MV-4-11 (cell line): ENCODE data around the gene CCDC27.

Experiments used
- DNase-seq: peaks from one replicate; lab custom pipeline; 2025; lab: John Stamatoyannopoulos, UW

CCDC27 gene

GRCh38 chr1:3777078-3777547, 24.9 kb downstream of the CCDC27 start:
- DNase-seq = no peak

DNA sequence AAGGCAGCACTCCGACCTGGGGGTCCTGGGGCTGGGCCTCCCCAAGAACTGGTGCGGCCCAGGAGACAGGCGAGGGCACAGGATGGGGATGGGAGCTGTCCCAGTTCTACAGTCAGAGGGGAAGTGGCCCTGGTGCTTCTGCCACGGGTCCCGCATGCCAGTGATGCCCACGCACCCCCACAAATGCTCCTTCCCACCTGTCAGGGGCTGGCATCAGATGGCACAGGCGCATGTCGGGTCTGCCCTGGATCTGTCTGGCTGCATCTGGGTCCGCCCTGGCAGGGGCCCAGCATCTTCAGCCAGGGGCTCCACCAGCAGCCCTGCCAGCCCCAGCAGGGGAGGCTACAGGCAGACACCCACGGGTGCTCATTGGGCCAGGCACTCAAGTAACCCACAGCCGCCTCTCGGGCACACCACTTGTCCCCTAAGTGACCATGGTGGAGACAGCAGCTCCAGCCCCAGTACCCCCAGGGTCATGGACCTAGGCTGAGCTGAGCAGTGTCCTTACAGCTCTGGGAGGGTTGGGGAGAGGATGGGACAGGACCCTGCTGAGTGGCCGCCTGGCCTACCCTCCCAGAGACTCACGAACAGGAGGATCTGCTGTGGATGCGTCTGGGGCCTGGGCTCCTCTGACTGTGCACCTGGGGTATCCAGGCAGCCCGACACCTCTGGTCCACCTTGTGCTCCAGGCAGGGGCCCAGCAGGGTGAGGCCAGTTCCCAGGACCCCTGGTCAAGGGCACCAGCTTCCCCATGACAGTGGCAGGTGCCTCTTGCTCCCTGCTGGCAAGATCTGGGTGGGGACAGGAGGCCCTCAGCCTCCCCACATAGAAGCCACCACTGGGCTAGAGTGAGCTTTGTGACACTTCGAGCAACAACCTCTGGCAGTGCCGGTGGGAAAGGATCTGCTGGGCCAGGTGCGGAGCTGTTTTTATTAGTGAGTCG, 25.7 kb downstream of the CCDC27 start:
- no peak for DNase-seq

- DNase-seq = no peak
Observed at GRCh38 chr1:3778590-3779264, 26.5 kb downstream of the CCDC27 start.

DNA sequence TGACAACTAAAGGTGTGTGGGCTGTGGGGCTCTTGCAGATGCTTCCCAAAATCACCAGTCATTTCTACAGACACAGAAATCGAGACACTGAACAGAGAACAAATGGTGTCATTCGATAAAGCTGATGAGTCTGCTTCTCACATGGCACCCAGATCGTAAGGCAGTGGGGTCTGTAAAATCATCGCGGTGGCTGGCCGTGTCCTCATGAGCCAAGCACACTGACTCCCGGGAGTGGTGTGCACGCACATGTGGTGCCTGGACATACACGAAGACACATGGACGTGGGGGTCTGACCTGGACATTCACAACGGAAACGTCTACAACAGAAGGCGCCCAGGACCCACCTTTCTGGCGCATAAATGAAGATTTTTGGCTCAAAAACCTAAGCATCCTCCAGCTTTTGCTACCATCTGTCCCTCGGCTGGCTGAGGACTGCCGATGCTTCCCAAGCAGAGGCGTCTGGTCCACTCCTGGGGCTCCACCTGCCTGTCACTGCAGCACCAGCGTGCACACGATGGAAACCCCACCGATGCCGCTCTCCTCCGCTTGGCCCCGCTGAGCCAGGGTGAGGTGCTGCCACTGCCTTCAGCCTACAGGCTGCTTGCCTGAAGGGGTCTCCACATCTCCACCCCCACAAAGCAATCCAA, 27.1 kb downstream of the CCDC27 start:
- DNase-seq = no peak

DNA sequence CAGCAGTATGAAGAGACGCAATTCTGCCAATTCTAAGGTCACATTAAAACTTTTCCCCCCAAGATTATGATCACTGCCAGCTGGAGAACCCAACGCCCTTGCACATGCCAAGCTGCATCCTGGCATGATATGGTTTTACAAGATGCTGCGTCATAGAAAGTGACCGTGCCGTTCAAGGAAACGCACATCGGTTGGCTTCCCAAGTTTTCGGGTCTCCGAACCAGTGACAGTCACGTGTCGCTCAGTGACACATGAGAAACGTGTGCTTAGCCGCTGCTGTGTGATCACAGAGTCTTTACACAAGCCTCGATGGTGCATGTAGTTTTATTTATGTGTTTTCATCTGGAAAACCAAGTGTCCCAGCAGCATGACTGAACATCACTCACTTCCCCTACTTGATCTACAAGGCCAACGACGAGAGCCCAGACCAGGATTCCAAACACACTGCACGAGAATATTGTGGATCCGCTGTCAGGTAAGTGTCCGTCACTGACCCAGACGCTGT, 27.7 kb downstream of the CCDC27 start:
- DNase-seq = no peak

DNA sequence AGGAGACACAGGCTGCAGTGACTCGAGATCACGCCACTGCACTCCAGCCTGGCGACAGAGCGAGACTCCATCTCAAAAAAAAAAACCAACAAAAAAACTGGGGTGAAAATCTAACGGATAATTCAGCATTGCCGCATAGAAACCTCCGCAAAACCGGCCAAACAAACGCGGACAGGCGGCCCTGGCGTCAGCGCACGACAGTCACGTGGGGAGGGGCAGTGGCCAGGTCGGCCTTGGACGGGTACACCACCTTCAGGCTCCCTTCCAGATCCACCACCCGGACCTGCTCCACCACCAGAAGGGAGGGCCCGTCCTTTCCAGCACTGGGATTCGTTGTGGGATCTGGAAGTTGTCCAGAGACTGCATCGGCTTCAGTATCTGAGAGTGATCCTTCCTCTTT, 28.7 kb downstream of the CCDC27 start:
- DNase-seq = no peak

GRCh38 chr1:3783651-3784474, 31.6 kb downstream of the CCDC27 start:
- no peak for DNase-seq

DNA sequence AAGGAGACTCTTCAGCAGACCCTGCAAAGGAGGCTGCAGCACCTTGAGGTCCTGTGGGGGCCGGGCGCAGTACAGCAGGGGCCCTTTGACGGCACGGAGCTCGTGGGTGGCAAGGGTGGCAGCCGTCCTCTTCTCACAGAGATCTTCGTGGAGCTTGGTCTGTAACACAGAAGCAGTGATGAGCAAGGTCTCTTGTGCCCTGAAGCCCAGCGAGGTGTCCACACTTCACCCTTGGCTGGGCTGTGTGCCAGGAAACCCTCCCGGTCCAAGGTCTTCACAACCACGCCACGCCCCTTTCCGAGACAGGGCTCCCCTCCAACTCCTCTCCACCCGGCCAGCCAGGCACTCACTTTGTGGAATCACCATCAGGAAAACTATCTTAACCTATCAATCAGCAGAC, 32.8 kb downstream of the CCDC27 start:
- DNase-seq = no peak

DNA sequence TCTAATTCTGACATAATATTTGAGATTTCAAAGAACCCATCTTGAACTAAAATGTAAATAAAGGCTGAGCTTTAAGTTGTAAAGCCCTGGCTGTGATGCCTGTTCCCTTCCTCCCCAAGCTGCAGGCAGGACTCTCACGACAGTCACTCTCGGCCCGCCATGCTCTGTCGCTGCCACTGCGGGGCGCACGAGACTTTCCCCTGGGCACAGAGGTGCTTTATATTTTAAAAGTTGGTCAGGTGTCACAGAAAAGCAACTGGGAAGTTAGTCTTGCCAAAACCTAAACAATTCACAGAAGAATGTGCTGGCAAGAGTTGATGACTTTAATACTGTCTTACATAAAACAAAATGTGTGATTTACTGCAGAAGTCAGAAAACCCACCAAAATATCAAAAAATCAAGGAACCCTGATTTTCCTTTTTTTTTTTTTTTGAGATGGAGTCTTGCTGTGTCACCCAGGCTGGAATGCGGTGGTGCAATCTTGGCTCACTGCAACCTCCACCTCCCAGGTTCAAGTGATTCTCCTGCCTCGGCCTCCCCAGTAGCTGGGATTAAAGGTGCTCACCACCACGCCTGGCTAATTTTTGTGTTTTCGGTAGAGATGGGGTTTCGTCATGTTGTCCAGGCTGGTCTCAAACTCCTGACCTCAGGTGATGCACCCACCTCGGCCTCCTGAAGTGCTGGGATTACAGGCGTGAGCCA, 33.4 kb downstream of the CCDC27 start:
- DNase-seq = no peak

GRCh38 chr1:3786468-3787348, 34.5 kb downstream of the CCDC27 start:
- no peak for DNase-seq

DNA sequence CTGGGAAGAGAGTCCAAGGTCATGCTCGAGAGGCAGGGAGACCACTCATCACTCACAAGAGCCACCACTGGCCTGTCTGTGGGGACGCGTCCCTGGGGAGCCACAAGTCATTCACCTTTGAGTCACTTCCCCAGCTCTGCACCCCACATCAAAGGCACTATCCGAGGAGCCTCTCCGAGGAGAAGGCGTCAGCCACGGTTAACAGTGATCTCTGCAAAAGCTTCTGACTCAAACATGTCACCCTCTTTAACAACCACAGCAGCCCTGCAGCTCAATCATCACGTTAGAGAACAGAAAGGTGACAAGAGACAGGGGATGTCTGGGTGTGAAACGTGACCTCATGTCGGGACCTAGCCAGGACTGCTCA, 35.1 kb downstream of the CCDC27 start:
- DNase-seq = no peak

GRCh38 chr1:3787745-3788605, 35.7 kb downstream of the CCDC27 start:
- DNase-seq = no peak

DNA sequence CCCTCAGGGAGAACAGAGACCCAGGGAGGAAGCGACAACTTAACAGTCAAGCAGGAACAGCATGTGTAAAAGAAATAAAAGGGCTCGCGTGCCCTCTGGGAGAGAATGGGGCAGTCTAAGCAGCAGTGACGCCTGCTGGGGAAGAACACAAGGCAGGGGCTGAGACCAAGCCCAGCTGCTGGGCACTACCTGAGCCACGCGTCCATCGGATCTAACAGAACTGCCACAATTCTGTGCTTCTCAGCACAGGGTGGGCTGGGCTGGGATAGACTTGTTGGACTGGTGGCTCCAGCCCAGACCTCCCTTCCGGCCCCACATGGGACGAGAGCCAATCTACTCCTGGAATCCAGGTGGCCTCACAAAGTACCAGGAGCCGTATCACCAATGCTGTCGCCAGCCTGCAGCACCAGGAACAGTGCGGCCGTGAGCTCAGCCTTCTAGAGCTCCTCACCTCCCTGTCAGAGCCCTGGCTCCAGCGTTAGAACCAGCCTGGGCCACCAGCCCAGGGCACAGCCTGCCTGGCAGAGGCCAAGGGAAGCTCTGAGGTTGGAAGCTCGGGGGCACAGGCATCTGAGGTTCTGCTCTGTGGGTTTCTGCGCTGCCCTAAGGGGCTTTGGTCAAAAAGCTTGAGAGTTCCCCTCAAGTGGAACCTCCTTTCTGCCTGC, 36.6 kb downstream of the CCDC27 start:
- no peak for DNase-seq

DNA sequence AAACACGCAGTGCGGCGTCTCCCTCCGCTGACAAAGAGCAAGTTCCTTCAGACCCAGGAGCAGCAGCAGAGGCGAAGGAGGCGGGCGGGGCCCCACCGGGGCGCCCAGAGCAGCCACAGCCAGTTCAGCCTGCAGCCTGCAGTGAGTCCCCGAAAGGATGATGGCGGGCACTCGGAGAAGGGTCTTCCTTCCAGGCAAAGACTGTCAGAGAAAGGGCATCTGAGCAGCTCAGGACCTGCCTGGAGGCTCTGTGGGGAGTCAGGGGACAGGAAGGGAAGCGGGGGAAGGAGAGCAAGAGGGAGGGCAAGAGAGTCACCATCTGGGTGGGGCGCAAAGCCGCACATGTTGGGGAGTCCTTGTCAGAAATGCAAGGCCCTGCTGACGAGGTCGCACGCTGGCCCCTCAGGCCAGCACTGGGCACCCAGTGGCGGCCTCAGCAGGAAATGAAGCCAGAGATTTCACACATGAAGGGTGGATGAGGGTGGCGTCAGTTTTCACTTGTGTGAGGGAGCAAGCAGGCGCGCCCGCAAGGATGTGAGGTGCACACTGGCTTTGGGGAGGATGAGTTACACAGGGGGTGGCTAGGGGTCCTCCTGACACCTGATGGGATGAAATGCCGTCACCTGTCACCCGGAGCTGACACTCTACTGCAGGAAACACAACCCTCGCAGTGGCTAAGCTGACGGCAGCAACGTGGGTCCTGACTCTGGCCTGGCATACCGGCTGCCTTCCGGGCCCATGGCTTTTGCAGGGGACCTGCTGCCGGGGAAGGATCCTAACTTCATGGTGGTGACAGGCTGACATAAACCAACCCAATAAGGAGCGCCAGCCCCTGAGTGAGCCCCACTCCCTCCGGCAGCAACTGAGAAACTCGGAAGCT, 37.4 kb downstream of the CCDC27 start:
- no peak for DNase-seq

DNA sequence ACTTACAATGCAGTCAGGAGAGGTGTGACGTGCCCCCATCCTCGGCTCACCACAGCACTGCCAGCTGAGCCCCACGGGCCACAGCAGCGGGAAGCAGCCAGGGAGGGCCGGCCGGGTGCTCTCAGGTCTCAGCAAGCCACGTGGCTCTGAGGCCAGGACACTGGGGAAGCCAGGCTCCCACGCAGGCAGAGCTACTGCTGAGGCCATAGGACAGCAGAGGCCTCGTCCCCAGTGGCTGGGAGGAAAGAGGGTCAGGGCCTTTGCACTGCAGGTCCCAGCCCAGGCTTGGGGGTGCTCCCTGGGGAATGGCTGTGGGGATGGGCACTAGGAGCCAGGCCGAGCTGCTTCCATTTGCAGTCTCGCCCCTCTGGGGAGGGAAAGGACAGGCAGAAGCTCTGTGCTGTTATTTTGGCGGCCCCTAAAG, 38.3 kb downstream of the CCDC27 start:
- DNase-seq = no peak

- no peak for DNase-seq
Observed at GRCh38 chr1:3790952-3791351, 38.7 kb downstream of the CCDC27 start.

- no peak for DNase-seq
Observed at GRCh38 chr1:3795453-3796214, 43.4 kb downstream of the CCDC27 start.
